Suprapubic skin (tissue), 4 donors: Measurements from ENCODE around the gene CYP2D6. TPM values are rescaled to one million over a fixed set of nuclear protein-coding genes. Genes with fewer than 3 reads are reported as not detected.
"Not testable (repeated sequence)": the region's sequence is repeated elsewhere in the genome, so short reads cannot be mapped to it uniquely, and the experiment has no call there.

ENCODE experiments used
- DNase-seq, 2 donors: peaks; one replicate each; pipeline ENCODE4 v3.0.0-alpha.2; 2019; ENCODE audit warnings: low spot score in 2 of 2
- H3K27ac ChIP-seq: fragments of 200-600 bp; sonication (generic); one replicate; pipeline ENCODE4 v1.5.1; 2019
- H3K27me3 ChIP-seq: fragments of 200-600 bp; sonication (generic); one replicate; pipeline ENCODE4 v1.5.1; 2019
- H3K36me3 ChIP-seq: fragments of 200-600 bp; sonication (generic); one replicate; pipeline ENCODE4 v1.5.1; 2019
- H3K4me1 ChIP-seq: fragments of 200-600 bp; sonication (generic); one replicate; pipeline ENCODE4 v1.5.1; 2019
- H3K4me3 ChIP-seq: fragments of 200-600 bp; sonication (generic); one replicate; pipeline ENCODE4 v1.5.1; 2019; ENCODE audit warnings: mild to moderate bottlenecking
- H3K9me3 ChIP-seq: fragments of 200-600 bp; sonication (generic); one replicate; pipeline ENCODE4 v1.5.1; 2019
- EP300 ChIP-seq: sonication (generic); formaldehyde crosslinking; IDR thresholded peaks from one replicate; pipeline ENCODE4 v1.6.1; 2017; ENCODE audit warnings: antibody characterized with exemption
- POLR2A ChIP-seq, 2 donors: fragments of 450-650 bp; IDR thresholded peaks; one replicate each; pipeline ENCODE4 v1.6.1; 2017; ENCODE audit warnings: antibody characterized with exemption in 2 of 2, mild to moderate bottlenecking in 2 of 2, moderate library complexity in 2 of 2
- POLR2AphosphoS5 ChIP-seq, 3 donors: sonication (generic); formaldehyde crosslinking; IDR thresholded peaks; one replicate each; pipeline ENCODE4 v1.6.1; 2017; ENCODE audit warnings: antibody characterized with exemption in 3 of 3
- WGBS: methylation state at CpG from one replicate; pipeline ENCODE4 v1.1.5; 2018; 5-methylcytosine and 5-hydroxymethylcytosine counted together
- total RNA-seq, 4 donors: library from RNA; depleted of rRNA; stranded (reverse); fragments of >200 nt; gene quantifications; one replicate each; pipeline ENCODE4 v1.1.0, GENCODE V29; 2016
- TF ChIP-seq, protein P1 (sequence below), 2 donors: fragments of 200-600 bp in 1 of 2; fragments of 450-650 bp in 1 of 2; sonication (generic) in 1 of 2; IDR thresholded peaks; one replicate each; pipeline ENCODE4 v1.5.1; 2016 to 2019; ENCODE audit warnings: antibody characterized with exemption in 2 of 2, mild to moderate bottlenecking in 1 of 2, moderate library complexity in 1 of 2

CYP2D6 gene
- total RNA-seq, 4 donors from 2014 or later = 0.72 to 4.7 (median 2.0) TPM

DNA sequence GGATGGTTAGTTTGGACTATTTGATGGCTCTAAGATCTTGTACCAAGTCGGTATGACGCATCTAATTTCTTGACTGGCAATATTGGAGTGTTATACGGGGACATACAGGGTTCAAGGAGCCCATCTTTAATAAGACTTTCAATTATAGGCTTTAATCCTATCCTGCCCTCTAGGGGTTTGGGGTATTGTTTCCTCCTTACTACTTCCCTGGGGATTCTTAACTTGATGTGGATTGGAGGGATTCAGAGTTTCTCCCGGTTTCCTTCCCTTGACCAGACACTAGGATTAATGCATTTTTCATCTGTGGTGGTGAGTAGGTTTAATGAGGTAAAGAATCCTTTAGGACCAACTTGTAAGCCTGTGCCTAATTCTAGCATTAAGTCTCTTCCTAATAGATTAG, 18.8 kb downstream of the CYP2D6 start:
- Histone ChIP-seq H3K4me1 (no peaks in the 10 kb centered on the region), H3K36me3 (no peaks in the 10 kb centered on the region), H3K4me3 (no peak overlapping the region), H3K27me3 (no peaks in the 10 kb centered on the region), H3K27ac (no peak overlapping the region), H3K9me3 (no peaks in the 10 kb centered on the region)
- TF ChIP-seq POLR2A (IDR thresholded peaks at IDR 0.05) = no peak
- no peak for TF ChIP-seq EP300
- TF ChIP-seq POLR2AphosphoS5 (IDR thresholded peaks at IDR 0.05) = no peak
- TF ChIP-seq, protein P1, sequence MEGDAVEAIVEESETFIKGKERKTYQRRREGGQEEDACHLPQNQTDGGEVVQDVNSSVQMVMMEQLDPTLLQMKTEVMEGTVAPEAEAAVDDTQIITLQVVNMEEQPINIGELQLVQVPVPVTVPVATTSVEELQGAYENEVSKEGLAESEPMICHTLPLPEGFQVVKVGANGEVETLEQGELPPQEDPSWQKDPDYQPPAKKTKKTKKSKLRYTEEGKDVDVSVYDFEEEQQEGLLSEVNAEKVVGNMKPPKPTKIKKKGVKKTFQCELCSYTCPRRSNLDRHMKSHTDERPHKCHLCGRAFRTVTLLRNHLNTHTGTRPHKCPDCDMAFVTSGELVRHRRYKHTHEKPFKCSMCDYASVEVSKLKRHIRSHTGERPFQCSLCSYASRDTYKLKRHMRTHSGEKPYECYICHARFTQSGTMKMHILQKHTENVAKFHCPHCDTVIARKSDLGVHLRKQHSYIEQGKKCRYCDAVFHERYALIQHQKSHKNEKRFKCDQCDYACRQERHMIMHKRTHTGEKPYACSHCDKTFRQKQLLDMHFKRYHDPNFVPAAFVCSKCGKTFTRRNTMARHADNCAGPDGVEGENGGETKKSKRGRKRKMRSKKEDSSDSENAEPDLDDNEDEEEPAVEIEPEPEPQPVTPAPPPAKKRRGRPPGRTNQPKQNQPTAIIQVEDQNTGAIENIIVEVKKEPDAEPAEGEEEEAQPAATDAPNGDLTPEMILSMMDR (IDR thresholded peaks at IDR 0.05) = no peak
- WGBS = 94% methylated on average over 4 of the region's 4 CpGs
- DNase-seq = no peak

DNA sequence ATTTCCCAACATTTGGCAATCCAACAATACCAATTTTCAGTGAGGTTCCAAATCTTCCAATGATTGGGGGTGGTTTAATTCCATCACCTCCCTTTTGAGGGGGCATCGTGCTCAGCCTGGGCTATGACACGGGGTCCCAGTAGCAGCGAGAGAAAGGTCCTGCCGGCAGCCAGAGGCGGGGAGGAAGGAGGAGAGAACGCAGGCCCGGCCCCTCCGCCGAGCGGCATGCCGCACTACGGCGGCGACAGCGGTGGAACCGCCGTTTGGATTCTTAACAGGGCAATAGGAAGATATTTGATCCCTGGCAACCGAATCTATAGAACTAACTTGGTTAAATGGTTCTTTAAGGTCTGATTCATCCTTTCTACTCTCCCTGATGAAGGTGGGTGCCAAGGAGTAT, 21.8 kb downstream of the CYP2D6 start:
- Histone ChIP-seq H3K27ac (no peak overlapping the region), H3K27me3 (no peaks in the 10 kb centered on the region), H3K4me1 (no peaks in the 10 kb centered on the region), H3K9me3 (peaks cover 12% of the 10 kb centered on the region), H3K4me3 (no peak overlapping the region), H3K36me3 (no peaks in the 10 kb centered on the region)
- no peak for DNase-seq
- WGBS = 84% methylated on average over 18 of the region's 18 CpGs
- TF ChIP-seq POLR2A (IDR thresholded peaks at IDR 0.05) (no peak), POLR2AphosphoS5 (IDR thresholded peaks at IDR 0.05) (no peak), EP300 (no peak)
- TF ChIP-seq, protein P1 (IDR thresholded peaks at IDR 0.05) = no peak

DNA sequence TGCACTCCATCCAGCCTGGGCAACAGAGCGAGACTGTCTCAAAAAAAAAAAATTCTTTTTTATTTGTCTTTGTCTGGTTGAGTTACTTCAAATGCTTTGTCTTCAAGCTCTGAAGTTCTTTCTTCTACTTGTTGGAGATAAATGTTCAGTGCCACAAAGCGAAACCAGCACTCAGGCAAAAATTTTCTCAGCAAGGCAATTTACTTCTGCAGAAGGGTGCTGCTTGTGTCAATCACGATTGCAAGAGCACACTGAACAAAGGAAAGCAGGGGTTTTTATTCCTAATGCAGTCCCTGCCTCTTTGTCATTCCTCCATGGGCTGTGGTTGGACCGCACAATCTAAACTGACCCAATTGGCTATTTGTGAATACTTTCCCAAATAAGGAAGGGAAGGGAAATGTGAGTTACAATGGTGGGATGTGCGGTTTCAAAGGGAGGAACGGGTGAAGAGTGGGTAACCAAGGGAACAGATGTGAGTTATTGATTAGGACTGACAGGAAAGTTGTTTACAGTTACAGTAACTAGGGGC, 26.2 kb downstream of the CYP2D6 start:
- not testable (repeated sequence) for H3K36me3 ChIP-seq, H3K27me3 ChIP-seq, H3K4me1 ChIP-seq, H3K4me3 ChIP-seq, DNase-seq, H3K27ac ChIP-seq
- WGBS = 97% methylated on average over 6 of the region's 6 CpGs
- H3K9me3 ChIP-seq = peaks cover 26% of the 10 kb centered on the region

DNA sequence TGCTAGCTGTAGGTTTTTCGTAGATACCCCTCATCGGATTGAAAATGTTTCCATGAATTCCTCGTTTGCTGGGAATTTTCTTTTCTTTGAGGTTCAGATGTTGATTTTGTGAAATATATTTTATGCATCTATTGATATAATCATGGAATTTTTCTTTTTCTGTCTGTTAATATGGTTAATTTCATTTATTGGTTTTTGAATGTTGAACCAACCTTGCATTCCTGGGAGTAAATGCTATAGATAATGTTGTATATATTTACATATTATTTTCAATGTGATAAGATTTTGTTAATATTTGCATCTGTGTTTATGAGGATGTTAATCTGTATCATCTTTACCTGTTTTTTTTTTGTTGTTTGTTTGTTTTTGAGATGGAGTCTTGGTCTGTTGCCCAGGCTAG, 29.4 kb downstream of the CYP2D6 start:
- Histone ChIP-seq H3K27me3 (no peaks in the 10 kb centered on the region), H3K4me1 (no peaks in the 10 kb centered on the region), H3K36me3 (peaks cover 6% of the 10 kb centered on the region), H3K9me3 (peaks cover 30% of the 10 kb centered on the region), H3K4me3 (no peak overlapping the region), H3K27ac (no peak overlapping the region)
- 95% methylated on average over 3 of the region's 3 CpGs for WGBS
- no peak for TF ChIP-seq POLR2AphosphoS5 (IDR thresholded peaks at IDR 0.05)
- no peak for DNase-seq

DNA sequence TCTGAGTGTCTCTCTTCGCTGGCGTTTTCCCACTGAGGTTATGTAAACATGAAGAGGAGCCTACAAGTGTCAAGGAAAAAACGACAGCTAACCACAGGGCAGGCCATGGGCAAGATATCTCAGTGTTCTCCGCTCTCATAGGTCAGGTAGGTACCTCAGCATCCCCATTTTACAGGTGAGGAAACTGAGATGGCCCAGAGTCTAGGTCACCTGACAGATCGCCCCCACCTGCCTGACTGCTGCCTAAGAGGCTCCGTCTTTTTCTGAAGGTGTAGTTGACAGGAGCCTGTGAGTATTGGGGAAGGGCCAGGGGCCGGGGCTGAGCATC, 39.2 kb downstream of the CYP2D6 start:
- Histone ChIP-seq H3K4me1 (peaks cover 24% of the 10 kb centered on the region), H3K27ac (peak overlapping the region; percentile 99), H3K4me3 (peak overlapping the region; percentile 94), H3K27me3 (no peaks in the 10 kb centered on the region), H3K36me3 (peaks cover 6% of the 10 kb centered on the region), H3K9me3 (no peaks in the 10 kb centered on the region)
- 42% methylated on average over 5 of the region's 7 CpGs for WGBS
- no peak for TF ChIP-seq EP300
- no peak for TF ChIP-seq POLR2AphosphoS5 (IDR thresholded peaks at IDR 0.05)
- TF ChIP-seq, protein P1 (IDR thresholded peaks at IDR 0.05) = no peak
- no peak for TF ChIP-seq POLR2A (IDR thresholded peaks at IDR 0.05)
- DNase-seq = no peak

DNA sequence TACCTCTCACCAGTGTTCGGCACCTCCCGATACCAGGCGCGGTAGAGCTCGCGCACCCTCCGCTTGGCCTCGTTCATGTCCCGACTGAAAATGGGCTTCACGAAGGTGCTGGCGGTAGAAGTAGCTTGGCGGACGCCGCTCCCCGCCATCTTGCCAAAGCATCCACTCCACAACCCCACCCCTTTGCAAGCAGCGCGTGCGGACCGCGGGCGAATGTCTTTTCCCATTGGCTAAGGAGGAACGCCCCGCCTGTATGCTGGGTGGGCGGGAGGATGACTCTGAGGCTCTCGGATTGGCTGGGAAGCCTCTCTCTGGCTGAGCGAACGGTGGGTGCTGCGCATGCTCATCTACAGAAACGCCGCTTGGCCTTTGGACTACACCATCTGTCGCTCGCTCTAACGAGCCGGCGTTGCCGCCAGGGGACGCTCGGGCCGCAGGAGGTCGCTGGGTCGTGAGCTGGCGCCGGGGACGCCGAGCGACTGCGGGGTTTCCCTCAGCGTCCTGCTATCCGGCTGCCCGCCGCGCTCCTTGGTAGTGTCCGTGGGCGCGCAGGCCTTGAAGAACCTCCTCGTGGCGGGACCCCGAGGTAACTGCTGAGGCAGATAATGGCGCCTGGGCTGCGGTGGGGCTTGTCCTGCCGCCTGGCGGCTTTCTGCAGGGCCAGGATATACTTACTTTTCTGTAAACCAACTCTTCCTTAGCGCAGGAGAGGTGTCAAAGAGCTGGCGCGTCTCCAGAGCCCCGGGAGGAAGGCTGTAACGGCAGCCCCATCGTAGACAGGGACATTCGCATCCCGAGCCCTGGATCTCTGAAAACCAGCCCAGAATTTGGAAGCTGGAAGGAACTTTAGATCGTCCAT, 39.8 kb downstream of the CYP2D6 start, which contains the start of gene NDUFA6:
TSS of gene NDUFA6 (minus strand) at position 177 of the 859 bp plus-strand sequence. CDS start at position 149, 28 bp downstream.
- Histone ChIP-seq H3K4me3 (peak within 1 kb of the TSS; percentile 94), H3K36me3 (peaks cover 12% of the 10 kb centered on the region), H3K27ac (peak within 1 kb of the TSS; percentile 99), H3K27me3 (no peaks in the 10 kb centered on the region), H3K4me1 (peaks cover 24% of the 10 kb centered on the region), H3K9me3 (no peaks in the 10 kb centered on the region)
- WGBS = 0% methylated on average over 9 of the region's 71 CpGs
- DNase-seq = peak; percentile 99 to 100
- peak; percentile 88 to 92 for TF ChIP-seq POLR2A (IDR thresholded peaks at IDR 0.05)
- TF ChIP-seq EP300 = no peak
- TF ChIP-seq, protein P1 (IDR thresholded peaks at IDR 0.05) = peak; percentile 95 to 96
- peak; percentile 30 to 78 (median 71) for TF ChIP-seq POLR2AphosphoS5 (IDR thresholded peaks at IDR 0.05)
